ENCODE data around the gene EPPIN. TPM values are rescaled to one million over a fixed set of nuclear protein-coding genes. Genes with fewer than 3 reads are reported as not detected.

The EPPIN gene
- total RNA-seq, 2 experiments from 2014 or later = not detected

DNA sequence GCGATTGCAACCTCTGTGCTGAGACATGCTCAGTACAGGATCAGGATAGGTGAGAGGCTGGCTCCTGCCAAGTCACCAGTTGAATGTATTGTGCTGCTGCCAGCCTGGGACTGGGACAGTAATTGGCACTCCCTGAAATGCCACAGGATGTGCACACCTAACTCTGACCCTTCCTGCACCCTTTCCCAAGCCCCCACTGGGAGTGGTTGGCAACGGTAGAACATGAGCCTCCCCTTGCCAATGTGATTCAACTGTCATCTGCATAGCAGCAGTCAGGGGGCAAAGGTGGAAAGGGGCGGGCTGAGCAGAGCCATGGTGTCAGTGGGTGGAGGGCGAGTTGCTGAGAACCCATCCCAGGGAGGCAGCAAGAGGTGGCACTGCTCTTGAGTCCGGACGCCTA is 47.2 kb downstream of the EPPIN start:
- no peak overlapping the region for H3K27ac Mint-ChIP-seq
- no peaks in the 10 kb centered on the region for H3K9me3 Mint-ChIP-seq
- no peak overlapping the region for H3K4me3 Mint-ChIP-seq
- CTCF ChIA-PET = interaction anchor here (0.6 to 1.3 kb wide), 2 partner anchors 16 to 271 kb away, joined by 3 to 4 read pairs; no protein-coding TSS in a partner anchor
- H3K36me3 Mint-ChIP-seq = no peaks in the 10 kb centered on the region
- H3K4me1 Mint-ChIP-seq (ENCODE audit: low read depth) = no peaks in the 10 kb centered on the region
- POLR2A ChIA-PET = no interaction called here
- intact Hi-C loops (cut with micrococcal nuclease) = no loop called here
- peaks cover 24% of the 10 kb centered on the region for H3K27me3 Mint-ChIP-seq
- DNase-seq = no peak

DNA sequence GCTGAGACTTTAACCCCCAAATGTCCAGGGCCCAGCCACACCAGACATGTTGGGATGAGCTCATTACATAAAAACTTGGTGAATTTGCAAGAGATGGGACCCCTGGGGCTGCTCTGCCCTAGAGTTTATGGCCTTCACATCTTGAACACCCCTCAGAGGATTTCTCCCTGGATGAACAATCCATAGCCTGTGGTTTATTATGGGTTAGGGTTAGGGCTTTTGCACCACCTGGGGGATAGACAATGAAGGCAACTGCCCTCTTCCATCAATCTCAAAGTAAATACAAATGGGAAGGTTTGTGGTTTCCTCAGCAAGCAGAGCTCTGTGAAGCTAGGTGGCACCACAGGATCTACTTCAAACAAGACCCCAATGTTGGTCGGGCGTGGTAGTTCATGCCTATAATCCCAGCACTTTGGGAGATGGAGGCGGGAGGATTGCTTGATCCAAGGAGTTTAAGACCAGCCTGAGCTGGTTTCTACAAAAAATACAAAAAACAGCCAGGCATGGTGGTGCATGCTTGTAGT is 49.2 kb downstream of the EPPIN start:
- POLR2A ChIA-PET = no interaction called here
- intact Hi-C loops (cut with micrococcal nuclease) = no loop called here
- H3K4me3 Mint-ChIP-seq = no peak overlapping the region
- CTCF ChIA-PET = no interaction called here
- H3K27ac Mint-ChIP-seq = no peak overlapping the region
- H3K9me3 Mint-ChIP-seq = no peaks in the 10 kb centered on the region
- peaks cover 18% of the 10 kb centered on the region for H3K27me3 Mint-ChIP-seq
- no peaks in the 10 kb centered on the region for H3K36me3 Mint-ChIP-seq
- H3K4me1 Mint-ChIP-seq (ENCODE audit: low read depth) = no peaks in the 10 kb centered on the region
- DNase-seq = no peak

DNA sequence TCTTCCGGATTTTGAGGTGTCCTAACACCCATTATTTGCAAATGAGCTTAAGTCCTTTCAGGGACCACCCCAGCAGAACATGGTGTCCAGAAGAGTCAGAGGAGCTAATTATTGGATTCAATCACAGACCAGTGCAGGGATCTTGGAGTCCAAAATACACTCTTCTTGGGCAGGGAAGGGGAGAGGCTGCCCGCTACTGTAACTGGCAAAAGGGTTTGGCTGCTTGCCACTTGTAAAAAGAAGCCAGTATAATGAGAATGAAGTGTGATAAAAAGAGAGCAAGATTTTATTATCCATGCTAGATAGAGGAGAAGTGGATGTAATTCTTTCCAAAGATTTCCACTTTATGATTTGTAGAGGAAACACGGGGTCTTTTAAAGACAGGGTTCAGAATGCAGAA is 51.0 kb downstream of the EPPIN start:
- no peaks in the 10 kb centered on the region for H3K4me1 Mint-ChIP-seq (ENCODE audit: low read depth)
- no peak overlapping the region for H3K4me3 Mint-ChIP-seq
- peaks cover 8% of the 10 kb centered on the region for H3K27me3 Mint-ChIP-seq
- no peaks in the 10 kb centered on the region for H3K36me3 Mint-ChIP-seq
- H3K9me3 Mint-ChIP-seq = no peaks in the 10 kb centered on the region
- no peak for DNase-seq
- intact Hi-C loops (cut with micrococcal nuclease) = no loop called here
- ChIA-PET CTCF (interaction anchor here (0.9 to 1.6 kb wide), 3 partner anchors 203 to 332 kb away, joined by 3 to 6 read pairs (median 4); no protein-coding TSS in a partner anchor), POLR2A (no interaction called here)
- no peak overlapping the region for H3K27ac Mint-ChIP-seq

DNA sequence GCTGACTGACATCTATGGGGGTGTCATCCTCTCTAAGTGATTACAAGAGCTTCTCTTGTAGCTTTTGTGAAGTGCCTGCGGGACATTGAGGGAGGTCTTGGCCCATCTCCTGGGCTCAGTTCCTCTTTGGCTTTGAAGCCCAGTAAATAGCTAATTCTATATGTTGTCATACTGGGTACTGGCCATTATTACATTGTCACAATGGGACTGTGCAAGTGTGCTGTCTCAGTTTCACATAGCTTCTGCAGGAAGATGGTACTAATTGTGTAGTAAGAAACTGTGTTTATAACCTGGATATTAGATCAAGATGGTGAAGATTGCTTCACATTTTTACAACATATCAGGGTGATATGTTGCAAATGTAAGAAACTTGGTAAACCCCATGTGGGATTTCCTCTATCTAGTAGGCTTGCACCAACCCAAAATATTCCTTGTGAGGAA is 51.7 kb downstream of the EPPIN start:
- Mint-ChIP-seq H3K4me1 (ENCODE audit: low read depth) (no peaks in the 10 kb centered on the region), H3K4me3 (no peak overlapping the region), H3K36me3 (no peaks in the 10 kb centered on the region), H3K9me3 (no peaks in the 10 kb centered on the region), H3K27me3 (peaks cover 5% of the 10 kb centered on the region), H3K27ac (no peak overlapping the region)
- intact Hi-C loops (cut with micrococcal nuclease) = no loop called here
- POLR2A ChIA-PET = no interaction called here
- CTCF ChIA-PET = interaction anchor here (0.9 to 1.6 kb wide), 3 partner anchors 202 to 331 kb away, joined by 3 to 6 read pairs (median 4); no protein-coding TSS in a partner anchor
- no peak for DNase-seq

Other genes with a start within 250 kb of the EPPIN start
- not detected for gene RBPJL, start 240.6 kb downstream of the EPPIN start, total RNA-seq
- gene MATN4, start 239.1 kb downstream of the EPPIN start, total RNA-seq = under 1 TPM; 0.70 to 0.95 TPM
- gene SDC4, start 199.0 kb downstream of the EPPIN start, total RNA-seq = 10 to 100 TPM; 67.8 to 69.8 TPM
- 10 to 100 TPM; 19.9 to 24.8 TPM for gene SYS1, start 184.2 kb downstream of the EPPIN start, total RNA-seq
- under 1 TPM; 0.24 to 0.55 TPM for gene TP53TG5, start 169.1 kb downstream of the EPPIN start, total RNA-seq
- 10 to 100 TPM; 21.6 to 22.6 TPM for gene DBNDD2, start 139.1 kb downstream of the EPPIN start, total RNA-seq
- 10 to 100 TPM; 41.5 to 44.4 TPM for gene PIGT, start 131.3 kb downstream of the EPPIN start, total RNA-seq
- gene WFDC2, start 77.6 kb downstream of the EPPIN start, total RNA-seq = under 1 TPM; 0.38 to 0.92 TPM
- not detected for gene SPINT3, start 31.8 kb downstream of the EPPIN start, total RNA-seq
- gene WFDC6, start 7.9 kb downstream of the EPPIN start, total RNA-seq = not detected
- gene WFDC8, start 31.9 kb upstream of the EPPIN start, total RNA-seq = not detected
- not detected for gene WFDC10A, start 82.3 kb upstream of the EPPIN start, total RNA-seq
- not detected for gene WFDC9, start 83.9 kb upstream of the EPPIN start, total RNA-seq
- gene WFDC11, start 122.8 kb upstream of the EPPIN start, total RNA-seq = not detected
- gene WFDC13, start 154.6 kb upstream of the EPPIN start, total RNA-seq = not detected
- not detected for gene WFDC10B, start 157.6 kb upstream of the EPPIN start, total RNA-seq
- gene SPINT4, start 174.9 kb upstream of the EPPIN start, total RNA-seq = not detected
- not detected for gene WFDC3, start 244.5 kb upstream of the EPPIN start, total RNA-seq
- gene DNTTIP1, start 244.6 kb upstream of the EPPIN start, total RNA-seq = 10 to 100 TPM; 24.9 to 27.0 TPM